ENCODE results near the gene TACC2.
A peak's percentile ranks its signal among the peaks of the same experiment; 100 is the strongest.

DNA sequence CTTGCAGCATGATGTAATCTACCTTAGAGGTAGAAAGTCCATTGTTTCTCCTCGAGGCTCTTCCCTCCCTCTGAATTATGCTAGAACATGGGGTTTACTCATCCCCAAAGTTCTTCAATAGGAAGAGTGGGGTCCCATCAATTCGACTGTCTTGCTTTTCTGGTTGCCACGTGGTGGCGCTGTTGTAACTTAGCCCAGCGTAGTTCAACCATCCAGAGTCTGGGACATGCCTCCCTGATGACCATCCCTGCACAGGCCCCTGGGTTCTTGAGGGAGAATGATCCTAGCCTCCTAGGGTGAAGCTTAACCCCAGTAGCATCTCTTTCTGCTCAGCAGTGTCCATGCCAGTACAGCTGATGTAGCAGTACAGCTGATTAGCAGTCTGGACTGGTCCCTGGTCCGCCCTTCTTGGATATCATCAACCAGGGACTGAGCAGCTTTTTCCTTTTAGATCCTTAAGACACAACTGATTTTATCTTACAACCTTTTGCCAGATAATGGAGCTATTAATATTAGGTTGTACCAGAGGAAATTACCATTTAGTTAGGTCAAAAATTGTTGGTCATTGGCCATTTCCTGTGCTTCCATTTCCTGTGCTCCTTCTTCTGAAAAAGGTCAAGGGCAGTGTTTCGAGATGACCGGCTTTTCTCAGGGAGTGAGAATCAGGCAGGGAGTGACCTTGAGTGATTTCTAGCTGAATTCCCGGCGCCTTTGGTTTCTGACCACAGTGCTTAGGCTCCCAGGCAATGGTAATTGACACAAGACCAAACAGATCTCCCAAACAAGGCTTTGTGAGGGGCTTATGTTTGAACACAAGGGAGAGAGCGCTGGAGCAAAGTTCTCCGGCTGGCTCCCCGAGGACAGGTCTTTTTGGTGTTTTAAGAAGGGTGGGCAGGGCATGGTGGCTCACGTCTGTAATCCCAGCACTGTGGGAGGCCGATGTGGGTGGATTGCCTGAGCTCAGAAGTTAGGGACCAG, 65.4 kb downstream of the TACC2 start:
- TF ChIP-seq, protein P1, sequence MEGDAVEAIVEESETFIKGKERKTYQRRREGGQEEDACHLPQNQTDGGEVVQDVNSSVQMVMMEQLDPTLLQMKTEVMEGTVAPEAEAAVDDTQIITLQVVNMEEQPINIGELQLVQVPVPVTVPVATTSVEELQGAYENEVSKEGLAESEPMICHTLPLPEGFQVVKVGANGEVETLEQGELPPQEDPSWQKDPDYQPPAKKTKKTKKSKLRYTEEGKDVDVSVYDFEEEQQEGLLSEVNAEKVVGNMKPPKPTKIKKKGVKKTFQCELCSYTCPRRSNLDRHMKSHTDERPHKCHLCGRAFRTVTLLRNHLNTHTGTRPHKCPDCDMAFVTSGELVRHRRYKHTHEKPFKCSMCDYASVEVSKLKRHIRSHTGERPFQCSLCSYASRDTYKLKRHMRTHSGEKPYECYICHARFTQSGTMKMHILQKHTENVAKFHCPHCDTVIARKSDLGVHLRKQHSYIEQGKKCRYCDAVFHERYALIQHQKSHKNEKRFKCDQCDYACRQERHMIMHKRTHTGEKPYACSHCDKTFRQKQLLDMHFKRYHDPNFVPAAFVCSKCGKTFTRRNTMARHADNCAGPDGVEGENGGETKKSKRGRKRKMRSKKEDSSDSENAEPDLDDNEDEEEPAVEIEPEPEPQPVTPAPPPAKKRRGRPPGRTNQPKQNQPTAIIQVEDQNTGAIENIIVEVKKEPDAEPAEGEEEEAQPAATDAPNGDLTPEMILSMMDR (IDR thresholded peaks at IDR 0.05; ENCODE audit: borderline replicate concordance, extremely low read depth, low read length, poor library complexity, severe bottlenecking), result peak; percentile 47
- TF ChIP-seq EZH2 (IDR thresholded peaks at IDR 0.05; ENCODE audit: borderline replicate concordance, low read depth, low read length, severe bottlenecking), result no peak

Data from DND-41 (cell line).